ENCODE results near the gene ADCY10.

DNA sequence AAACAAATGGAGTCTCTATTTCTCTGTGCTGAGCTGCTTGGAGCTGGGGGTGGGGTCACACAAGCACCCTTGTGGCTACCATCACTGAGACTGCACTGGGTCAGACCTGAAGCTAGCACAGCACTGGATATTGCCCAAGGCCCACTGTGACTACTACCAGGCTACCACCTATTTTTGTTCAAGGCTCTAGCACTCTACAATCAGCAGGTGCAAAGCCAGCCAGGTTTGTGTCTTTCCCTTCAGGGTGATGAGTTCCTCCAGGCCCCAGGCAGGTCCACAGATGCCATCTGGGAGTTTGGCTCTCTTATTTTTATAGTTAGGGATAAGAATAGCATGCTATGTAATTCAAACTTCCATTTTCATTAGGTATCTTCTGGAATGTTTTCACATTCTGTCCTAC, 23.5 kb downstream of the ADCY10 start:
- TF ChIP-seq CTCF (IDR thresholded peaks at IDR 0.05): no peak
- TF ChIP-seq POLR2A (IDR thresholded peaks at IDR 0.05): no peak

All from adrenal gland (tissue), 5 donors.